ENCODE data around the gene UGT1A6. TPM values are rescaled to one million over a fixed set of nuclear protein-coding genes. Genes with fewer than 3 reads are reported as not detected.
"Not testable (repeated sequence)": the region's sequence is repeated elsewhere in the genome, so short reads cannot be mapped to it uniquely, and the experiment has no call there.

Gene UGT1A6
- total RNA-seq, 1 donor from 2014 or later = 675 TPM

GRCh38 chr2:233718552-233718951 is 25.9 kb downstream of the UGT1A6 start, which contains the start of gene UGT1A4:
TSS of gene UGT1A4 (plus strand) at chr2:233718736. CDS start at chr2:233718821, 85 bp downstream.
- DNase-seq (ENCODE audit: low read depth) = no peak

- no peak for DNase-seq (ENCODE audit: low read depth)
Measured at GRCh38 chr2:233728723-233729301, 36.1 kb downstream of the UGT1A6 start, which contains the start of gene UGT1A3. TSS of gene UGT1A3 (plus strand) at chr2:233729042. CDS start at chr2:233729127, 85 bp downstream.

GRCh38 chr2:233736868-233737653 is 44.4 kb downstream of the UGT1A6 start:
- not testable (repeated sequence) for DNase-seq (ENCODE audit: low read depth)

- DNase-seq (ENCODE audit: low read depth) = peak; percentile 65
Measured at GRCh38 chr2:233740870-233741269, 48.2 kb downstream of the UGT1A6 start.

DNA sequence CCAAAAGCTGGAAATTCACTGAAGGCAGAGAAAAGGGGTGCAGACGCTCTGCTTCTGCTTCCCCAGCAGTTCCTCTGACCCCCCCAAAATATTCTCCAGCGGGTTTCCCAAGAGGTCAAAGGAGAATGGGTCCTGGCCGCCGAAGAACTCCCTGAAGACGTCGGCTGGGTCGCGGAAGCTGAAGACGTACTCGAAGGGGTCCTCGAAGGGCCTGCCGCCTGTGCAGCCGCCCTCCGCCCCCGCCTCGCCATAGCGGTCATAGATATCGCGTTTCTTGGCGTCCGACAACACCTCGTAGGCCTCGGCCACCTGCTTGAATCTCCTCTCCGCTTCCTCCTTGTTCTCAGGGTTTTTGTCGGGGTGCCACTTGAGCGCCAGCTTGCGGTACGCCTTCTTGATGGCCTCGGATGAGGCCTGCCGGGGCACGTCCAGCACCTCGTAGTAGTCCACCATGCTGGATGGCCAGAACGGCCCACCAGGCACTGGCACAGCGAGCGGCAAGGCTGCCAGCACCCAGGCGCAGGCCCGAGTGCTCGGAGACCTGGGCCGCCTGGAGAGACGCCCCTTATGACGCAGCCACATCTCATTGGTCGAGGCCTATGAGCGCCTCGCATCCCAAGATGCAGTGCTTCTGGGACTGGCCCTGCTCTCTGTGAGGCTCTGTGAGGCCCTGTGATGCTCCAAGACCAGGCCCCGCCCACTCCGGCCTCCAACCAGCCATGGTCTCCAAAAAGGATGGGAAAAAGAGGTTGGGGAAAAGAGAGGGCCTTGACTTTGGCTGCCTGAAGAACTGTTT is 51.0 kb downstream of the UGT1A6 start:
- no peak for DNase-seq (ENCODE audit: low read depth)

- DNase-seq (ENCODE audit: low read depth) = no peak
Measured at GRCh38 chr2:233745073-233745755, 52.5 kb downstream of the UGT1A6 start.

DNA sequence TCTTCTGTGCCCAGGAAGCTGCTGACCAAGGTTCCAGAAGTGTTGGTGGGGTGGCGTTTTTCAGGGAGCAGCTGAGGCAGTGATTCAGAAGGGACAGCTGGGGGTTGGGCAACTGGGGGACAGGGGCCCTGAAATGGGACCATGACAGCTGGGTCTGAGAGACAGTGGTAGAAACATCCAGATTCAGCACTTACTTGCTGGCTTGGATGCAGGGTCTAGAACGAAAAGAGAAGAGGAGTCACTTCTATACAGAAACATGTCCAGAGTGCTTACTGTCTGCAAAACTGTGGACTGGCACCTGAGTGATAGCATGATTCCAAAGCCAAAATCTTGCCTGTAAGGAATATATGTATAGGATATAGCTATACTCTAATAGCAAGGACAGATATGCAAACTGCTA is 53.1 kb downstream of the UGT1A6 start:
- DNase-seq (ENCODE audit: low read depth) = not testable (repeated sequence)

- peak; percentile 18 for DNase-seq (ENCODE audit: low read depth)
Measured at GRCh38 chr2:233746475-233747282, 54.0 kb downstream of the UGT1A6 start.

DNA sequence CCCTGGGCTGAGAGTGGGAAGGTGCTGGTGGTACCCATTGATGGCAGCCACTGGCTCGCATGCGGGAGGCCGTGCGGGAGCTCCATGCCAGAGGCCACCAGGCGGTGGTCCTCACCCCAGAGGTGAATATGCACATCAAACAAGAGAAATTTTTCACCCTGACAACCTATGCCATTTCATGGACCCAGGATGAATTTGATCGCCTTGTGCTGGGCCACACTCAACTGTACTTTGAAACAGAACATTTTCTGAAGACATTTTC is 54.5 kb downstream of the UGT1A6 start:
- no peak for DNase-seq (ENCODE audit: low read depth)

- not testable (repeated sequence) for DNase-seq (ENCODE audit: low read depth)
Measured at GRCh38 chr2:233750689-233751088, 58.0 kb downstream of the UGT1A6 start.

GRCh38 chr2:233751212-233752009 is 58.7 kb downstream of the UGT1A6 start:
- not testable (repeated sequence) for DNase-seq (ENCODE audit: low read depth)

- DNase-seq (ENCODE audit: low read depth) = no peak
Measured at GRCh38 chr2:233754872-233755611, 62.4 kb downstream of the UGT1A6 start.

- peak; percentile 57 for DNase-seq (ENCODE audit: low read depth)
Measured at GRCh38 chr2:233756429-233757081, 63.9 kb downstream of the UGT1A6 start.

DNA sequence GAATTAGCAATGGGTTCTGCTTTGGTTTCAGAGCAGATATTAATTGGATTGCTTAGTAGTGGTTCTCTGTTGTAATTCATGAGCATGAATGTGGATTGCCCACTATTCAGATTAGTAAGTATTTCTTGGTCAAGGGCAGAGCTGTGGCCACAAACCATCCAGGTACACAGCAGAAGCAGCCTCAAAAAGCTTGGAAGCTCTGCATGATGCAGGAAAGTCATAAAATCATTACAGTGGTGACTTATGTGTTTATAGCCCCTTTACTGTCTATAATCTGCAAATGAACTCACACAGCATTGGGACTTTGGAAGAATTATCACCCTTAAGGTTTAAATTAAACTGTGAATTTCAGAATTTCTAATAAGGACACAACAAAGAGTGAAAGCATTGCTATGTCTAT is 65.5 kb downstream of the UGT1A6 start:
- DNase-seq (ENCODE audit: low read depth) = no peak

- DNase-seq (ENCODE audit: low read depth) = no peak
Measured at GRCh38 chr2:233758849-233759248, 66.2 kb downstream of the UGT1A6 start.

DNA sequence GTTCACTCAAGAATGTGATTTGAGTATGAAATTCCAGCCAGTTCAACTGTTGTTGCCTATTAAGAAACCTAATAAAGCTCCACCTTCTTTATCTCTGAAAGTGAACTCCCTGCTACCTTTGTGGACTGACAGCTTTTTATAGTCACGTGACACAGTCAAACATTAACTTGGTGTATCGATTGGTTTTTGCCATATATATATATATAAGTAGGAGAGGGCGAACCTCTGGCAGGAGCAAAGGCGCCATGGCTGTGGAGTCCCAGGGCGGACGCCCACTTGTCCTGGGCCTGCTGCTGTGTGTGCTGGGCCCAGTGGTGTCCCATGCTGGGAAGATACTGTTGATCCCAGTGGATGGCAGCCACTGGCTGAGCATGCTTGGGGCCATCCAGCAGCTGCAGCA is 67.4 kb downstream of the UGT1A6 start, which contains the start of gene UGT1A1:
Gene UGT1A1 (plus strand): TSS at position 228 of the 400 bp plus-strand sequence. CDS start 18 bp downstream, at position 246.
- no peak for DNase-seq (ENCODE audit: low read depth)

GRCh38 chr2:233761040-233761769 is 68.5 kb downstream of the UGT1A6 start:
- DNase-seq (ENCODE audit: low read depth) = peak; percentile 23

- DNase-seq (ENCODE audit: low read depth) = peak; percentile 67
Measured at GRCh38 chr2:233764264-233764663, 71.6 kb downstream of the UGT1A6 start.
